Medulla oblongata (tissue), 1 donor: ENCODE measurements around the gene DYNAP.

Source experiments
- DNase-seq: peaks from one replicate; pipeline ENCODE4 v3.0.0-alpha.2; 2015; ENCODE audit errors: extremely low spot score

DYNAP gene

GRCh38 chr18:54590945-54591344 lies at the start of gene DYNAP:
Gene DYNAP (plus strand): TSS chr18:54591245. CDS start chr18:54591283, 38 bp downstream.
- no peak for DNase-seq

GRCh38 chr18:54551590-54551989 lies 39.5 kb upstream of the DYNAP start:
- DNase-seq, result no peak

GRCh38 chr18:54555286-54555685 lies 35.8 kb upstream of the DYNAP start:
- no peak for DNase-seq

- DNase-seq, result no peak
Observed at GRCh38 chr18:54555996-54556395, 35.0 kb upstream of the DYNAP start.

- no peak for DNase-seq
Observed at GRCh38 chr18:54557958-54558357, 33.1 kb upstream of the DYNAP start.

GRCh38 chr18:54558609-54559585 lies 32.1 kb upstream of the DYNAP start:
- no peak for DNase-seq

GRCh38 chr18:54561706-54562267 lies 29.3 kb upstream of the DYNAP start:
- no peak for DNase-seq

GRCh38 chr18:54580202-54580729 lies 10.8 kb upstream of the DYNAP start:
- no peak for DNase-seq

GRCh38 chr18:54584065-54584464 lies 7.0 kb upstream of the DYNAP start:
- no peak for DNase-seq

- DNase-seq, result no peak
Observed at GRCh38 chr18:54585743-54586142, 5.3 kb upstream of the DYNAP start.

- no peak for DNase-seq
Observed at GRCh38 chr18:54604211-54604610, 13.2 kb downstream of the DYNAP start.

- DNase-seq, result no peak
Observed at GRCh38 chr18:54606835-54607212, 15.8 kb downstream of the DYNAP start.

- DNase-seq, result no peak
Observed at GRCh38 chr18:54607213-54608027, 16.4 kb downstream of the DYNAP start.

- no peak for DNase-seq
Observed at GRCh38 chr18:54608028-54608642, 17.1 kb downstream of the DYNAP start.

- DNase-seq, result no peak
Observed at GRCh38 chr18:54611816-54612215, 20.8 kb downstream of the DYNAP start.

GRCh38 chr18:54612237-54612636 lies 21.2 kb downstream of the DYNAP start:
- DNase-seq, result no peak

- no peak for DNase-seq
Observed at GRCh38 chr18:54613174-54613573, 22.1 kb downstream of the DYNAP start.

GRCh38 chr18:54616220-54616848 lies 25.3 kb downstream of the DYNAP start:
- DNase-seq, result no peak

- DNase-seq, result no peak
Observed at GRCh38 chr18:54622084-54622483, 31.0 kb downstream of the DYNAP start.

- DNase-seq, result no peak
Observed at GRCh38 chr18:54626779-54627178, 35.7 kb downstream of the DYNAP start.

GRCh38 chr18:54630963-54631362 lies 39.9 kb downstream of the DYNAP start:
- DNase-seq, result no peak
